ENCODE data around the gene AKT1. TPM values are rescaled to one million over a fixed set of nuclear protein-coding genes. Genes with fewer than 3 reads are reported as not detected.

AKT1 gene
- 82.5 to 118 TPM (median 104 TPM) in 5 replicates for total RNA-seq (2022; extraction: Qiagen RNA extraction)

DNA sequence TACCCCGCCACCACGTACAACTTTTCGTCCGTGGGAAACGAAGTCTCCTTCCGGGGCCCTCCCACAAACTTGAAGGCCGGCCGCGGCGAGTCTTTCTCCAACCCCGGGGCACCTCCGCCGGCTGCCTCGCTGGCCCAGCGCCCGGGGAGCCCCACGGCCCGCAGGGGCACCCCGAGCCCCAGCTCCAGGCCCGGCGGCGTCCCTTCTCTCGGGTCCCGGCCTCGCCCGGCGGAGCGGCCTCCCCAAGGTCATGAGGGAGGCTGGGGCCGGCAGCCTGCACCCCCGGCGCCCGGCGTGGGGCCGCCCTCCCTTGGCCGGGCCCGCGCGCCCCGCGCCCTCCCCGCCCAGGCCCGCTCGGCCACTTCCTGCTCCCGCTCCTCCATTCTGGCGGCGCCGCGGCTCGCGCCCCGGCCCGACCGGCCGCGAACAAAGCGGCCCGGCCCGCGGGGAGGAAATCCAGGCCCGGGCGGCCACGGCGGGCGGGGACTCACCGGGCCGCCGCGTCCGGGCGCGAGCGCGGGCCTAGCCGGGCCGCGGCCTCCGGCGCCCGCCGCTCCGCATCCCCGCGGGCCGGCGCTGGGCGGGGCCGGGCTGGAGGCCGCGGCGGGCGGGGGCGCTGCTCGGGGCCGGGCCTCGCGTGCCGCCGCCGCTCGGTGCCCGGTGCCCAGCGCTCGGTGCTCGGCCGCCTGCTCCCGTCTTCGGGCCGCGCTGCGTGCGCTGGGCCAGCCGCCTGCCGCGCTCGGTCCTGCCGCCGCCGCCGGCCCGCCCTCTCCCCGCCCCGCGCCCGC lies at the start of gene AKT1:
TSS of gene AKT1 (minus strand) at position 756 of the 788 bp plus-strand sequence. CDS start 3,105 bp downstream, outside the sequence.

DNA sequence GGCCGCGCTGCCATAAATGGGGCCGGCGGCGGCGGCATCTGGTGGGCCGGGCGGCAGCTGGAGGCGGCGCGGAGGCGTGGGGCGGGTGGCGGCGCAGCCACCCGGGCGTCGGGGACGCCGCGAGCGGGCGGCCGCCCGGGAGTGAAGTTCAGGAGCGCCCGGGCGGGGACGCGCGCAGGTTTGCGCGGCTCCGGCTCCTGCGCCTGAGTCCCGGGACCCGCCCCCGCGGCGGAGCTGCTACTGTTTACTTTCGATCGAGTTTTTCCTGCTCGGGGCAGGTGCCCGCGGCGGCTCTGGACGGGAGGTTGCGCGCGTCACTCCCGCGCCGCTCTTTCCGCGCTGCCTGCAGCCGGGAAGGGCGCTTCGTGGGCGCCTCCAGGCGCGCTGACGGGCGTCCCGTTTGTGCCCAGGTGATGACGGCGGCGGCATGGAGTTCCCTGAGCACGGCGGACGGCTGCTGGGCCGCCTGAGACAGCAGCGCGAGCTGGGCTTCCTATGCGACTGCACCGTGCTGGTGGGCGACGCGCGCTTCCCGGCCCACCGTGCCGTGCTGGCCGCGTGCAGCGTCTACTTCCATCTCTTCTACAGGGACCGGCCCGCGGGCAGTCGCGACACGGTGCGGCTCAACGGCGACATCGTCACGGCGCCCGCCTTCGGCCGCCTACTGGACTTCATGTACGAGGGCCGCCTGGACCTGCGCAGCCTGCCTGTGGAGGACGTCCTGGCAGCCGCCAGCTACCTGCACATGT lies 5.4 kb upstream of the AKT1 start, which contains the start of gene ZBTB42:
TSS of gene ZBTB42 (plus strand) at position 331 of the 749 bp plus-strand sequence. CDS start at position 428, 97 bp downstream.

DNA sequence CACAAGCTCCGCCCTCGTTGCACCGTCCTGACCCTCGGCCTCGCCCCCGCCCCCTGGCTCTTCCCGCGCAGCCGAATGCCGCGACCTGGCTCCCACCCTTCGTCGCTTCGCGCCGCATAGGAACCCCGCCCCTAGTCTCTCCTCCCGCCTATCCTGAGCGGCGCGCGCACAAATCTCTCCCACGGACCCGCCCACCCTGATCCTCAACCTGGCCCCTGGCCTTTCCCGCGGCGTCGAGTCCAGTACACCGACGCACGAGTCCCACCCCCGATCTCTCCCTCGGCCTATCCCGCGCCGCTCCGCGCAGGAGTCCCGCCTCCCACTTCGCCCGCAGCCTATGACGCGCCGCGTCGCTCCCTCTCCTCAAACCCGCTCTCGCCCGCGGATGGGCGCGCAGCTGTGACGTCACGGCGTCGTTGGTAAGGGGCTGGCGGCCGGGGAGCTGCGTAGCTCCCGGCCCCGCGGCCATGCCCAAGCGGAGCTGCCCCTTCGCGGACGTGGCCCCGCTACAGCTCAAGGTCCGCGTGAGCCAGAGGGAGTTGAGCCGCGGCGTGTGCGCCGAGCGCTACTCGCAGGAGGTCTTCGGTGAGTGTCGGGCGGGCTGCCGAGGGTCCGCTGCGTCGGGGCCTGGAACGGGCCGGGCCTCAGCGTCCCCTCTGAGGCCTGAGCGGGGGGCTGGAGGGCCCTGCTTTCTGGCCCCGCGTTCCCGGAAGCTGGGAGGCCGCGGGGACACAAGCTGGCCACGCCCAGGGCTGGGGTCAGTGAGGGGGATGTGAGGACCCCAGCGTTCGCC lies 42.6 kb downstream of the AKT1 start, which contains the start of gene SIVA1:
TSS of gene SIVA1 (plus strand) at position 413 of the 793 bp plus-strand sequence. CDS start at position 468, 55 bp downstream.

DNA sequence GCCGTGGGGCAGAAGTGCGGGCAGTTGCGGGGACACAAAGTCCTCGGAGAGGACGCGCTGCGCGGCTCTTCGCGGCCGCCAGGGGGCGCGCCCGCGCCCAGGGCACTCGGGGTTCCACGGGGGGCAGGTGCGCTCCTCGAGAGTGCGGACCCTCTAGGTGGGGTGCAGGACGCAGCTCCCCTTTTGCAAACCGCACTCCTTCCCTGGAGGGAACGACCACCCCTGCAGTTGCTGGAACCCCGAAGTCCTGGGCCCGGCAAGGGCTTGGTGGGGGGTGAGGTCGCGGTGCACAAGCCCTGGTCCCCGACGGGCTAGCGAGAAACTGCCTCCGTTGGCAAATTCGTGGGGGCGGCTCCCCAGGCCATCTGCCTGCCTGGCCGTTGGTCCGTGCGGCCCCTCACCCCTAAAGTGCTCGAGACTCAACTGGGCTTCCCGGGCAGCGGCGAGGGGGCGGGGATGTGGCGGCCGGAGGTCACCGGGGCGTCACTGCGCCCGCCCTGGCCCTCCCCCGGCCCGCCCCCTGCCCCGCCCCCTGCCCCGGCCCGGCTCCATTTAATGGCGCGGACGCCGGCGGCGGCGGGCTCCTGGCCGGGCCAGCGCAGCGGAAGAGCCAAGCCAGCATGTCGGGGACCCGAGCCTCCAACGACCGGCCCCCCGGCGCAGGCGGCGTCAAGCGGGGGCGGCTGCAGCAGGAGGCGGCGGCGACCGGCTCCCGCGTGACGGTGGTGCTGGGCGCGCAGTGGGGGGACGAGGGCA lies 71.7 kb downstream of the AKT1 start, which contains the start of gene ADSS1:
TSS of gene ADSS1 (plus strand) at position 579 of the 756 bp plus-strand sequence. CDS start at position 621, 42 bp downstream.

Other genes with a start within 250 kb of the AKT1 start
- gene C14orf180, start 216.0 kb downstream of the AKT1 start, total RNA-seq (2022; extraction: Qiagen RNA extraction) = not detected in 5 replicates
- gene TMEM179, start 191.0 kb downstream of the AKT1 start, total RNA-seq (2022; extraction: Qiagen RNA extraction) = 0.18 to 0.39 TPM (median 0.27 TPM) in 5 replicates
- gene INF2, start 106.1 kb downstream of the AKT1 start, total RNA-seq (2022; extraction: Qiagen RNA extraction) = 73.6 to 134 TPM (median 129 TPM) in 5 replicates
- 6.2 to 8.0 TPM (median 6.4 TPM) in 5 replicates for gene ADSS1, start 71.5 kb downstream of the AKT1 start, total RNA-seq (2022; extraction: Qiagen RNA extraction)
- 118 to 223 TPM (median 201 TPM) in 5 replicates for gene SIVA1, start 42.6 kb downstream of the AKT1 start, total RNA-seq (2022; extraction: Qiagen RNA extraction)
- 2.3 to 3.3 TPM (median 3.1 TPM) in 5 replicates for gene ZBTB42, start 5.4 kb upstream of the AKT1 start, total RNA-seq (2022; extraction: Qiagen RNA extraction)
- 16.6 to 29.4 TPM (median 25.2 TPM) in 5 replicates for gene CEP170B, start 69.5 kb upstream of the AKT1 start, total RNA-seq (2022; extraction: Qiagen RNA extraction)
- 0.09 to 0.26 TPM in 2 of 5 replicates, not detected in the others for gene PLD4, start 129.1 kb upstream of the AKT1 start, total RNA-seq (2022; extraction: Qiagen RNA extraction)
- 204 to 245 TPM (median 216 TPM) in 5 replicates for gene AHNAK2, start 182.6 kb upstream of the AKT1 start, total RNA-seq (2022; extraction: Qiagen RNA extraction)
- 13.9 to 17.3 TPM (median 16.7 TPM) in 5 replicates for gene CLBA1, start 190.0 kb upstream of the AKT1 start, total RNA-seq (2022; extraction: Qiagen RNA extraction)
- gene CDCA4, start 225.3 kb upstream of the AKT1 start, total RNA-seq (2022; extraction: Qiagen RNA extraction) = 43.4 to 55.1 TPM (median 53.2 TPM) in 5 replicates

All from A549 treated with Mapracorat at 1 μM for 4 hours (cell line).